Osteocyte (in vitro differentiated cells): ENCODE results near the gene IQSEC3. TPM values are rescaled to one million over a fixed set of nuclear protein-coding genes. Genes with fewer than 3 reads are reported as not detected.

Experiments
- DNase-seq: peaks from one replicate; pipeline ENCODE4 v3.0.0; 2021; ENCODE audit warnings: mixed read lengths; ENCODE audit not compliant: unreplicated experiment; ENCODE audit errors: extremely low spot score
- H3K27ac Mint-ChIP-seq: one replicate; pipeline ENCODE4 v1.8.0; 2021; ENCODE audit warnings: mild to moderate bottlenecking, mixed read lengths; ENCODE audit not compliant: unreplicated experiment
- H3K27me3 Mint-ChIP-seq: one replicate; pipeline ENCODE4 v1.8.0; 2021; ENCODE audit warnings: mixed read lengths; ENCODE audit not compliant: unreplicated experiment
- H3K36me3 Mint-ChIP-seq: one replicate; pipeline ENCODE4 v1.8.0; 2021; ENCODE audit warnings: mixed read lengths; ENCODE audit not compliant: unreplicated experiment
- H3K4me1 Mint-ChIP-seq: one replicate; pipeline ENCODE4 v1.8.0; 2021; ENCODE audit warnings: mixed read lengths; ENCODE audit not compliant: unreplicated experiment
- H3K4me3 Mint-ChIP-seq: one replicate; pipeline ENCODE4 v1.8.0; 2021; ENCODE audit warnings: mild to moderate bottlenecking, moderate library complexity, mixed read lengths; ENCODE audit not compliant: unreplicated experiment
- H3K9me3 Mint-ChIP-seq: one replicate; pipeline ENCODE4 v1.8.0; 2021; ENCODE audit warnings: mixed read lengths; ENCODE audit not compliant: unreplicated experiment
- total RNA-seq: library from RNA; stranded (reverse); gene quantifications from 2 replicates; pipeline ENCODE4 v1.2.1, GENCODE V29; 2021
- TF ChIP-seq, protein P1 (sequence below): fragments of 200-600 bp; sonication (generic); IDR thresholded peaks from 2 replicates; pipeline ENCODE4 v1.5.0; 2021; ENCODE audit warnings: antibody characterized with exemption, mild to moderate bottlenecking, moderate library complexity

The IQSEC3 gene
- total RNA-seq, 1 donor from 2014 or later = 0.56 TPM

DNA sequence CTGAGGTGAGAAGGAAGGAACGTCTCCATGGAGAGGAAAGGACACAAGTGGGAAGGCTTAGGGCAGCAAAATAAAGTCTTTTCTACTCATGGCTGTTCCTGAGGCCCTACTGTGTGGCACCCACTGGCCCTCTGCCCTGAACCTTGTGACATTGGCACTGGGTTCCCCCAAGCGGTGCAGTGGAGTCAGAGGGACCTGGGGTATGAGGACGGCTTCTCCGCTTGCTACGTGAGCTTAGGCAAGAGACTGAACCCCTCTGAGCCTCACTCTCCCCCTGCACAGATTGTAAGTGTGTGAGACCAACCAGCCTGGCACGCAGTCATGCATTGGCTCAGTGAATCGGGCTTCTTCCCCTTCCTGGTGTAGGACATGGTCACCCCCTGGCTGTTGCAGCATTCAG is 127.7 kb downstream of the IQSEC3 start:
- Mint-ChIP-seq H3K36me3 (no peaks in the 10 kb centered on the region), H3K4me3 (no peak overlapping the region), H3K9me3 (no peaks in the 10 kb centered on the region), H3K27ac (no peak overlapping the region), H3K4me1 (peaks cover 2% of the 10 kb centered on the region), H3K27me3 (peaks cover 37% of the 10 kb centered on the region)
- TF ChIP-seq, protein P1, sequence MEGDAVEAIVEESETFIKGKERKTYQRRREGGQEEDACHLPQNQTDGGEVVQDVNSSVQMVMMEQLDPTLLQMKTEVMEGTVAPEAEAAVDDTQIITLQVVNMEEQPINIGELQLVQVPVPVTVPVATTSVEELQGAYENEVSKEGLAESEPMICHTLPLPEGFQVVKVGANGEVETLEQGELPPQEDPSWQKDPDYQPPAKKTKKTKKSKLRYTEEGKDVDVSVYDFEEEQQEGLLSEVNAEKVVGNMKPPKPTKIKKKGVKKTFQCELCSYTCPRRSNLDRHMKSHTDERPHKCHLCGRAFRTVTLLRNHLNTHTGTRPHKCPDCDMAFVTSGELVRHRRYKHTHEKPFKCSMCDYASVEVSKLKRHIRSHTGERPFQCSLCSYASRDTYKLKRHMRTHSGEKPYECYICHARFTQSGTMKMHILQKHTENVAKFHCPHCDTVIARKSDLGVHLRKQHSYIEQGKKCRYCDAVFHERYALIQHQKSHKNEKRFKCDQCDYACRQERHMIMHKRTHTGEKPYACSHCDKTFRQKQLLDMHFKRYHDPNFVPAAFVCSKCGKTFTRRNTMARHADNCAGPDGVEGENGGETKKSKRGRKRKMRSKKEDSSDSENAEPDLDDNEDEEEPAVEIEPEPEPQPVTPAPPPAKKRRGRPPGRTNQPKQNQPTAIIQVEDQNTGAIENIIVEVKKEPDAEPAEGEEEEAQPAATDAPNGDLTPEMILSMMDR = no peak
- DNase-seq = no peak

DNA sequence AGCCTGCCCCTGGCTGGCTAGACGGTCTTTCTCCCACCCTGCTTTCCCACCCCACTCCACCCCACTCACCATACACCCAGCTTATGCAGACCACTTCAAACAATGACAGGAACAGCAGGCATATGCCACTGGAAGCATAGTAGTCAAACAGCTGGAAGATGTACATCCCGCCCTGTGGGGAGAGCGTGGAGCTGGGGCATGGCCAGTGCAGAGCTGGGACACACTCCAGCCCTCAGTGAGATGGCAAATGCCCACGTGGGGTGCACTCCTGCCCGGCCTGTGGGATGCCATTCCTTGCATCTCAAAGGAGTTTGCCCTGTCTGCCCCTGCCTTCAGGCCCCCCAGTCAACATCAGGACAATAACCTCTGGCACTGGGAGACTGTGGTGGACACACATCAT is 128.6 kb downstream of the IQSEC3 start:
- H3K36me3 Mint-ChIP-seq = no peaks in the 10 kb centered on the region

DNA sequence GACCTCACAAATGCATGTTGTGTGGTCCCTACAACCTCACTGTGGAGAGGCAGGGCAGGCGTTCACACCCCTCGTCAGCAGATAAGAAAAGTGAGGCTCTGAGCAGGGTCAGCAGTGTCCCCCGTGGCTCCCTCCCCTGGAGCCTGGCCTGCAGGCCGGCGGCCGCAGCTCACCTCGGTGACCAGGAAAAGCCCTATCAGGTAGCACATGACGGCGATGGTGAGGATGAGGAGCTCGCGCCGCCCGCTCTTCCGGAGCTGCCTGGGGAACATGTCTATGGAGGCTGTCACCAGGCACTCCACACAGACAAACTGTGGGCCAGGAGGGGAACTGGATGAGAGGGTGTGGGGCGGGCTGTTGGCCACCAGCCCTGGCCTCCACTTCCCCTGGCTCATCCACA is 129.4 kb downstream of the IQSEC3 start:
- H3K27ac Mint-ChIP-seq = no peak overlapping the region
- TF ChIP-seq, protein P1 = no peak
- H3K27me3 Mint-ChIP-seq = peaks cover 38% of the 10 kb centered on the region
- no peaks in the 10 kb centered on the region for H3K4me1 Mint-ChIP-seq
- H3K4me3 Mint-ChIP-seq = no peak overlapping the region
- no peaks in the 10 kb centered on the region for H3K36me3 Mint-ChIP-seq
- no peaks in the 10 kb centered on the region for H3K9me3 Mint-ChIP-seq
- no peak for DNase-seq

More for the DNA sequence above, 128.6 kb downstream of the IQSEC3 start:
- Mint-ChIP-seq H3K4me3 (no peak overlapping the region), H3K27me3 (peaks cover 31% of the 10 kb centered on the region), H3K9me3 (no peaks in the 10 kb centered on the region), H3K27ac (no peak overlapping the region), H3K4me1 (no peaks in the 10 kb centered on the region)
- TF ChIP-seq, protein P1 = no peak
- DNase-seq = no peak

DNA sequence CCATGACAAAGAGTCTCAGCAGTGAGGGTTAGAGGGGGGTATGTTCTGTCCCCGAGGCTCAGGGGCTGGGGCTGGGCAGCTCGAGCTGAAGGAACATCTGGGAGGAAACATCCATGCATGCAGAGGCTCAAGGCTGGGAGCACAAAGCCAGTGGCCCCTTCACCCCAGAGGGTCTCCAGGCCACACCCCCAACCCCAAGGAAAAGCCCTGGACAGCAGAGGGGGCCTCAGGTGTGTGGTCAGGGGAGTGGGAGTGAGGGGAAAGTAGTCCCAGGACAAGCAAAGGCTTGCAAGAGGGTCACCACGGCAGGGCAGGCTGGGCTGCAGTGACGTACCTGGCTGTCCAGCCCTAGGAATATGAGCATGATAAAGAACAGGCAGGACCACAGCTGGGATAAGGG is 129.9 kb downstream of the IQSEC3 start:
- no peak overlapping the region for H3K4me3 Mint-ChIP-seq

DNA sequence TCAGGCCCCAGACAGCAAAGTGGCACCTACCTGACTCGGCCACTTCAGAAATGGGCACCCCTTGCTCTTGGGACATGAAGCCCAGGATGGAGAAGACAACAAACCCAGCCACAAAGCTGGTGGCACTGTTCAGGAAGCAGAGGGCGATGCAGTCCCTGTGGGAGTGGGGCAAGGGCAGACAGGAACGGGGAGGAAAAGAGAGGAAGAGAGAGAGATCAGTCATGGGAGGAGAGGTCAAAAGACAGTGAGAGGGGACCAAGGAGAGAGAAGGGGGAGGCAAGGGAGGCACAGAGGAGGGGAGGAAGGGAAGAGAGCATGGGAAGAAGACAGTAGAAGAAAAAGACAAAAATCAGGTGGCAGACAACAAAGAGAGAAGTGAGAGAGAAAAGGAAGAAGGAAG is 130.8 kb downstream of the IQSEC3 start:
- H3K9me3 Mint-ChIP-seq = no peaks in the 10 kb centered on the region
- TF ChIP-seq, protein P1 = no peak
- H3K36me3 Mint-ChIP-seq = no peaks in the 10 kb centered on the region
- DNase-seq = no peak
- no peaks in the 10 kb centered on the region for H3K4me1 Mint-ChIP-seq
- H3K27ac Mint-ChIP-seq = no peak overlapping the region
- no peak overlapping the region for H3K4me3 Mint-ChIP-seq
- peaks cover 51% of the 10 kb centered on the region for H3K27me3 Mint-ChIP-seq

More for the DNA sequence above, 129.9 kb downstream of the IQSEC3 start:
- no peak for DNase-seq
- no peaks in the 10 kb centered on the region for H3K36me3 Mint-ChIP-seq
- no peak overlapping the region for H3K27ac Mint-ChIP-seq
- peaks cover 43% of the 10 kb centered on the region for H3K27me3 Mint-ChIP-seq
- H3K9me3 Mint-ChIP-seq = no peaks in the 10 kb centered on the region
- TF ChIP-seq, protein P1 = no peak
- no peaks in the 10 kb centered on the region for H3K4me1 Mint-ChIP-seq
